ENCODE data around the gene PIAS2. TPM values are rescaled to one million over a fixed set of nuclear protein-coding genes. Genes with fewer than 3 reads are reported as not detected.

PIAS2 gene
- total and polyA plus RNA-seq, 4 donors, result 5.6 to 17.2 (median 9.2) TPM

- DNase-seq (ENCODE audit: low spot score), result no peak
- WGBS, result 91% methylated on average over 2 of the region's 2 CpGs
- Histone ChIP-seq H3K9me3 (ENCODE audit: control insufficient read depth in 4 of 4, low read length in 3 of 4) (no peaks in the 10 kb centered on the region), H3K4me3 (ENCODE audit: low read depth in 1 of 3, low read length in 3 of 3) (no peak overlapping the region), H3K27me3 (ENCODE audit: control insufficient read depth in 4 of 4, insufficient read depth in 4 of 4, low read length in 3 of 4) (no peaks in the 10 kb centered on the region), H3K9ac (ENCODE audit: low read depth in 1 of 2, low read length in 2 of 2) (no peak overlapping the region), H3K4me1 (ENCODE audit: control insufficient read depth in 4 of 4, insufficient read depth in 4 of 4, low read length in 3 of 4) (no peaks in the 10 kb centered on the region), H3K27ac (ENCODE audit: low read depth in 1 of 2, low read length in 2 of 2) (no peak overlapping the region), H3K36me3 (ENCODE audit: control insufficient read depth in 4 of 4, insufficient read depth in 3 of 4, low read depth in 1 of 4, low read length in 3 of 4) (peaks cover 0 to 2% (median 0%) of the 10 kb centered on the region in 4 donors)
- no peak for TF ChIP-seq RAD21 (IDR thresholded peaks at IDR 0.05)
- TF ChIP-seq HNF4A (conservative IDR thresholded peaks at IDR 0.05), result no peak
- no peak for TF ChIP-seq YY1 (IDR thresholded peaks at IDR 0.05)
- no peak for TF ChIP-seq NR2F2 (IDR thresholded peaks at IDR 0.05)
- no peak for TF ChIP-seq EGR1 (IDR thresholded peaks at IDR 0.05; ENCODE audit: low read depth in 2 of 2)
- no peak for TF ChIP-seq JUND (IDR thresholded peaks at IDR 0.05)
These were observed 57.5 kb downstream of the PIAS2 start for GRCh38 chr18:46859855-46860254.

GRCh38 chr18:46858290-46858689 lies 59.0 kb downstream of the PIAS2 start:
- DNase-seq (ENCODE audit: low spot score), result no peak
- WGBS, result 98% methylated on average over 4 of the region's 4 CpGs
- Histone ChIP-seq H3K4me1 (ENCODE audit: control insufficient read depth in 4 of 4, insufficient read depth in 4 of 4, low read length in 3 of 4) (no peaks in the 10 kb centered on the region), H3K4me3 (ENCODE audit: low read depth in 1 of 3, low read length in 3 of 3) (no peak overlapping the region), H3K27ac (ENCODE audit: low read depth in 1 of 2, low read length in 2 of 2) (no peak overlapping the region), H3K9ac (ENCODE audit: low read depth in 1 of 2, low read length in 2 of 2) (no peak overlapping the region), H3K9me3 (ENCODE audit: control insufficient read depth in 4 of 4, low read length in 3 of 4) (no peaks in the 10 kb centered on the region), H3K27me3 (ENCODE audit: control insufficient read depth in 4 of 4, insufficient read depth in 4 of 4, low read length in 3 of 4) (no peaks in the 10 kb centered on the region), H3K36me3 (ENCODE audit: control insufficient read depth in 4 of 4, insufficient read depth in 3 of 4, low read depth in 1 of 4, low read length in 3 of 4) (peaks cover 2 to 4% (median 2%) of the 10 kb centered on the region in 4 donors)
- TF ChIP-seq REST (IDR thresholded peaks at IDR 0.05) (no peak), GABPA (IDR thresholded peaks at IDR 0.05 in 1 of 2, conservative IDR thresholded peaks at IDR 0.05 in 1 of 2) (no peak), HNF4A (conservative IDR thresholded peaks at IDR 0.05) (no peak), FOXA2 (IDR thresholded peaks at IDR 0.05) (no peak), JUND (IDR thresholded peaks at IDR 0.05) (no peak), SP1 (IDR thresholded peaks at IDR 0.05) (no peak), EGR1 (IDR thresholded peaks at IDR 0.05; ENCODE audit: low read depth in 2 of 2) (no peak), ATF3 (IDR thresholded peaks at IDR 0.05) (no peak), RAD21 (IDR thresholded peaks at IDR 0.05) (no peak)

- Histone ChIP-seq H3K27ac (ENCODE audit: low read depth in 1 of 2, low read length in 2 of 2) (no peak overlapping the region), H3K27me3 (ENCODE audit: control insufficient read depth in 4 of 4, insufficient read depth in 4 of 4, low read length in 3 of 4) (no peaks in the 10 kb centered on the region), H3K4me1 (ENCODE audit: control insufficient read depth in 4 of 4, insufficient read depth in 4 of 4, low read length in 3 of 4) (no peaks in the 10 kb centered on the region), H3K4me3 (ENCODE audit: low read depth in 1 of 3, low read length in 3 of 3) (no peak overlapping the region), H3K36me3 (ENCODE audit: control insufficient read depth in 4 of 4, insufficient read depth in 3 of 4, low read depth in 1 of 4, low read length in 3 of 4) (peaks cover 2 to 4% (median 2%) of the 10 kb centered on the region in 4 donors), H3K9ac (ENCODE audit: low read depth in 1 of 2, low read length in 2 of 2) (no peak overlapping the region), H3K9me3 (ENCODE audit: control insufficient read depth in 4 of 4, low read length in 3 of 4) (no peaks in the 10 kb centered on the region)
- no peak for DNase-seq (ENCODE audit: low spot score)
- TF ChIP-seq RAD21 (IDR thresholded peaks at IDR 0.05), result no peak
- no peak for TF ChIP-seq HNF4G (IDR thresholded peaks at IDR 0.05)
- no peak for TF ChIP-seq GABPA (IDR thresholded peaks at IDR 0.05 in 1 of 2, conservative IDR thresholded peaks at IDR 0.05 in 1 of 2)
- TF ChIP-seq REST (IDR thresholded peaks at IDR 0.05), result no peak
- no peak for TF ChIP-seq MAX (IDR thresholded peaks at IDR 0.05)
- no peak for TF ChIP-seq ATF3 (IDR thresholded peaks at IDR 0.05)
- TF ChIP-seq HNF4A (conservative IDR thresholded peaks at IDR 0.05), result no peak
- TF ChIP-seq FOXA1 (IDR thresholded peaks at IDR 0.05), result no peak
- TF ChIP-seq SP1 (IDR thresholded peaks at IDR 0.05), result no peak
- TF ChIP-seq NR2F2 (IDR thresholded peaks at IDR 0.05), result no peak
- TF ChIP-seq EGR1 (IDR thresholded peaks at IDR 0.05; ENCODE audit: low read depth in 2 of 2), result no peak
- TF ChIP-seq YY1 (IDR thresholded peaks at IDR 0.05), result no peak
- TF ChIP-seq CTCF (IDR thresholded peaks at IDR 0.05; ENCODE audit: low read depth, low read length, missing input control), result no peak
- no peak for TF ChIP-seq JUND (IDR thresholded peaks at IDR 0.05)
These were observed 60.3 kb downstream of the PIAS2 start for GRCh38 chr18:46856973-46857372.

Measured in liver (tissue), 9 donors.